Ecto neural progenitor cell (in vitro differentiated cells): ENCODE data around the gene OSBPL3.

Source experiments
- DNase-seq: peaks from one replicate; pipeline ENCODE4 v3.0.0-alpha.2; 2018; ENCODE audit warnings: low spot score

OSBPL3 gene

DNA sequence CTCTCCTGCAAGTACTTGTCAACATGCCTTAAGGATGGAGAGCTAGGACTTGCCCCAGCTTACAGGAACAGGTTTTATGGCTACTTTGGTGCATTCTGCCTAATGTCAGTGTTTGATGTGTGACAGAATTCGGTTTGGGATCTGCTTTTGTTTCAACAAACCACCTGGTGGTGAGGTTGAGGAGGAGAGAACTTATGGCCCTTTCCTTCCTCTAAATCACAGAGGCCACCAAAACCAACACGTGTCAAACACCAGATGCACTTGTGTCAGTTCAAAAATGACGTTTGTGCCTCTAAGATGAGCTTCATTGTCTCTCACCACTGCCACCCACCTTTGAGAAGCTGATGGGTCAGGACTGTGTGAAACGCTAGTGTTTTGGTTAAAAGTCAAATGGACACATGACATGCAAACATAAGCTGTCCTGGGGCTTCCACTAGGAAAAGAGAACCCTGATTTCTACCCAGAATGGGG, 83.9 kb downstream of the OSBPL3 start:
- DNase-seq, result no peak

- DNase-seq, result no peak
Measured at GRCh38 chr7:24894429-24895221, 85.4 kb downstream of the OSBPL3 start.

DNA sequence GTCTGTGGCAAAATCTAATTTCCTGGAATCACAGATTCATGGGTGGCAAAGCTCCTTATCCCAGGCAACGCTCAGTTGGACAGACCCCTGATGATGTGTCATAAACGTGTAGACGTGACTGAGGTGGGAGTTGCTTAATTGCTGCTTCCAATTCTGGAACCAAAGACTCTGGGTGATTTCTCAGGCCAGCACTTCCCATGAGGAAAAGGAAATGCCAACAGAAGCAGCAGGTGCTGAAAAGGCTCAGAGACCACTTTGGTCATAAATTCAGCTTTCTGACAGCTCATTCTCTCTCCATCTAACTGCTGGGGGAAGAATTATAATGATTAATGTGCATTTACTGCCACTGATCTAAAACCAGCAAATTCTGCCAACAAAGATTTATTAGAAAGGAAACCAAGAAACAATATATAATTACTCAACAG, 88.7 kb downstream of the OSBPL3 start:
- no peak for DNase-seq

- no peak for DNase-seq
Measured at GRCh38 chr7:24889611-24890010, 90.4 kb downstream of the OSBPL3 start.

DNA sequence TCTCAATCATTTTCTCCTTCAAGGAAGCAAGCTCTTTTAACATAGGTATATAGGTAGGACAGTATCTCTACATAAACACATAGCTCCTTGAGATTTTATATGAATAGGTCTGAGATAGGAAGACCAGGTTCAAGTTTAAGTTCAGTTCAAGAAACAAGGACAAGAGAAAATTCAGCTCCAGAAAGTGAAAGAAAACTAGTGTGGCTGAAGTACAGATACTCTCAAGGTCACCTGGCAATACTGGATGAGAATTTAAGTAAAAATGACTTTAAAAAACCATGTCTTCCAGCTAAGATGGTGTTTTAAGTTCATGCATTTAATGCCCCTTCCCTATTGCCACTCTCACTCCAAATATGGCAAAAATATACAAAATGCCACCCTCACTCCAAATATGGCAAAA, 91.3 kb downstream of the OSBPL3 start:
- DNase-seq, result no peak

GRCh38 chr7:24885716-24886115, 94.3 kb downstream of the OSBPL3 start:
- DNase-seq, result no peak

GRCh38 chr7:24885305-24885704, 94.7 kb downstream of the OSBPL3 start:
- DNase-seq, result no peak

- DNase-seq, result no peak
Measured at GRCh38 chr7:24884401-24884800, 95.6 kb downstream of the OSBPL3 start.

- DNase-seq, result no peak
Measured at GRCh38 chr7:24883622-24884013, 96.4 kb downstream of the OSBPL3 start.

GRCh38 chr7:24882989-24883621, 96.9 kb downstream of the OSBPL3 start:
- no peak for DNase-seq

DNA sequence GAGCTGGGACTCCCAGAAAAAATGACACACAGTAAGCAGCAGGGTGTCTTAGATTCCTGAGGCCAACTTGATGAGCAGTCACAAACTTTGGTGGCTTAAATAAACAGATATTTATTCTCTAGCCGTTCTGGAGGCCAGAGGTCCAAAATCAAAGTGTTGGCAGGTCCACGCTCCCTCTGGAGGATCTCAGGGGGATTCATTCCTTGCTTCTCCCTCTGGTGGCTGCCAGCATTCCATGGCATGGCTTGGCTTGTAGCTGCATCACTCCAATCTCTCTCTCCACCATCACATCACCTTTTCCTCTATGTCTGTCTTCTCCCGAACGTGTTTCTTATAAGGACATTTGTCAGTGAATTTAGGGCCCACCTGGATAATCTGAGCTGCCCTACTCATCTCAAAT, 98.4 kb downstream of the OSBPL3 start:
- DNase-seq, result no peak

- no peak for DNase-seq
Measured at GRCh38 chr7:24880886-24881285, 99.1 kb downstream of the OSBPL3 start.

DNA sequence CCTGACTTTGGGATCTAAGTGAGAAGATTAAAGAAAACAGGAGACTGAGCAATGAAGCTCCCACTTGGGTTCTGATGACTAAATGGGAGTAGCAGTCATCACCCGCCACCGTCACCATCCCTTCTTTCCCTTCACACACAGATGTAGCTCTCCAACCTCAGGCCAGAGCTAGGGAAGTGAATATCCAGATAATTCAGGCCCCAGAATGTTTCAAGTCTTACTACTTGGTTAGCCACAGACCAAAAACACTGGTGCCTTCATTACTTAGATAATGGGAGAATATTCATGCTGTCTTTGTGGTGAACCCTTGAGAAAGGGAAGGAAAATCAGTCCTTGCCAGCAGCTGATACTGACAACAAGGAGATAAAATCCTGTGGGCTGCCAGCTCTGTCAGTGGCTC, 100.7 kb downstream of the OSBPL3 start:
- DNase-seq, result no peak

DNA sequence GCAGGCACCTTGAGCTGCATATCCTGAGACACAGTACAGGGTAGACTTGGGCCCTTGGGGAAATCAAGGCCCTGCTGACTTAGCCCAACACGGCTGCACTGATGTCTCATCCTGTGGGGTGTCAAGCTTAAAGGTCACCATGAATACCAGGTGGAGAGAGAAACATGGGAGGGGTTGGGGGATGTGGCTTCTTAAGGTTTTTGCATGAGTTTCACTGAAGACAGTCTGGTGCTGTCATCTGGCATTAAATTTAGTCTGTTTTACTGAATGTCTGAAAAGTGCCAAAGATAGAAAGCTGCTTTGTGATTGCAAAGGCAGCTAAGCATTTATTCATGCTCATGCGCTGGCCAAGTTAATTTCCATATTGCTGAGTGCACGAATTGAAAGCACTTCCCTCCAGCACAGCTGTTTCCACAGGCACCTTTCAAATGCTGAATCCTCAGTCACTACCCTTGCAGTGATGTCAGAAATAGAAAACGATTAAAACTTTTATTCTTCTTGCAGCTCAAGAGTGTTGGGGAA, 102.1 kb downstream of the OSBPL3 start:
- no peak for DNase-seq

- no peak for DNase-seq
Measured at GRCh38 chr7:24874791-24875190, 105.2 kb downstream of the OSBPL3 start.

DNA sequence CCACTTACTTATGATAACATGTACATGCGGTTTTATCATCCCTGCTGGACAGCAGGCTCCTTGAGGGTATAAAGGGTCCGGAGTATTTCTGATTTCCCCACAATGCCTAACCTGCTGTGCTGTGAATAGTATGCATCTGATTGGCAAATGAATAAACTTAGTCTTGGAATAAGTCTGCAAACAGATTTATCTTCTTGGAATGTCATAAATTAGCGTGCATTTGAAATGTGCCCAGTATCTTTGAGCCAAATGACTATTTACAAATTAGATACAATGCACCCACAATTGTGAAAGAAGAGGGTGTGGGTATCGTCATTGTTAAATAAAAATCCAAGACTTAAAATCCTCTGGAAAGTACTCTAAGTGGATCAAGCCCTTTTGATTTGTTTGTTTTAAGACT, 106.0 kb downstream of the OSBPL3 start:
- DNase-seq, result no peak

DNA sequence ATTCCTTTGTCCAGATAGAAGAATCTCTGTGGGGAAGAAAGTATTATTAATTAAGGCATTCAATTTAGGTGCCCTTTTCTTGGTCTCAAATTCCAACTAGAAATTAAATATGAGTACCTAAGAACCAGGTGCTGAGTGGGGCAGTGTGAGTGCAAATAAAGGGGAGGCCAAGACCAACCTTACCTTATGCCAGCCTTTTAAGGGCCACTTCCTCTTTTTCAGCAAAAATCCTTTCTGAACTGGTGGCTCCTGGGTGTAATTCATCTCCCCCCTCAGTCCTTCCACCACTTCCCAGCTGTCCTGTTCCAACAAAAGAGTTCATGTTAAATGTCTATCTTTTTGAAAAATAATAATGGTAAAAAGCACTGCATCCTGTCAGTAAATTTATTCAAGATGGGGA, 108.2 kb downstream of the OSBPL3 start:
- no peak for DNase-seq

DNA sequence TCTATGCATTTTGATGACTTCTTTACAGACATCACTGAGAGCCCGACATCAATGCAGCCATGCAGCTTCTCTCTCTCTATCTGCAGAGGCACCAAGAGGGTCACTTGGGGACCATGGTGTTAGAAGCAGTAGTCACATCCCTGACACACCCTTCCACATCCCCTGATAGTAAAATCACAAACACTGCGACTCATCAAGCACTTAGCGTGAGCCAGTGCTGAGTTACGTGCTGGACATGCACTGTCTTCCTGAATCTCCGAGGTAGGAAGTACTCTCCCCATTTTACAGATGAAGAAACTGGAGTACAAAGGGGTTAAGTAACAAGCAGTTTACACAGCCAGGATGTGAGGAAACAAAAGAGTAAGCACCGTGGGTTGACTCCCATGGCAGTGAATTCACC, 109.2 kb downstream of the OSBPL3 start:
- DNase-seq, result no peak

- DNase-seq, result no peak
Measured at GRCh38 chr7:24869572-24869971, 110.4 kb downstream of the OSBPL3 start.

GRCh38 chr7:24868741-24869140, 111.2 kb downstream of the OSBPL3 start:
- DNase-seq, result no peak

DNA sequence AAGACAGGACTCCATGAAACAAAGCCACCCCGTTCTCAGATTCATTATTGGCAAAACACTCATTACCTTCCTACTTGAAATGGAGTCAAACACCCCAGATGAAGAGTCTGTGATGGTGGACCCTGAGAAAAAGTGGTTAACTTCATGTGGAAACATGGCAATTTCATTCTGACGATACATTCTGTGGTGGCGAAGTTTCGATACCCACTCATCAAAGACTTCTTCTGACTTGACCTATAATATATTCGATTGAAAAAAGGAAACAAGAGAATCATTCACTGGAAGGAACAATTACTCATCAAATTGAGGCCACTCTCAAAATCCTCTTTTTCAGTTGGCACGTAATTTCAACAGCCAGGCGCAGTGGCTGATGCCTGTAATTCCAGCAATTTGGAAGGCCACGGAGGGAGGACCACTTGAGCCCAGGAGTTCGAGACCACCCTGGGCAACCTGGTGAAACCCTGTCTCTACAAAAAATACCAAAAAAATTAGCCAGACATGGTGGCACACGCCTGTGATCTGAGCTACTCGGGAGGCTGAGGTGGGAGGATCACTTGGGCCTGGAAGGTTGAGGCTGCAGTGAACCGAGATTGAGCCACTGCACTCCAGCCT, 113.9 kb downstream of the OSBPL3 start:
- no peak for DNase-seq

DNA sequence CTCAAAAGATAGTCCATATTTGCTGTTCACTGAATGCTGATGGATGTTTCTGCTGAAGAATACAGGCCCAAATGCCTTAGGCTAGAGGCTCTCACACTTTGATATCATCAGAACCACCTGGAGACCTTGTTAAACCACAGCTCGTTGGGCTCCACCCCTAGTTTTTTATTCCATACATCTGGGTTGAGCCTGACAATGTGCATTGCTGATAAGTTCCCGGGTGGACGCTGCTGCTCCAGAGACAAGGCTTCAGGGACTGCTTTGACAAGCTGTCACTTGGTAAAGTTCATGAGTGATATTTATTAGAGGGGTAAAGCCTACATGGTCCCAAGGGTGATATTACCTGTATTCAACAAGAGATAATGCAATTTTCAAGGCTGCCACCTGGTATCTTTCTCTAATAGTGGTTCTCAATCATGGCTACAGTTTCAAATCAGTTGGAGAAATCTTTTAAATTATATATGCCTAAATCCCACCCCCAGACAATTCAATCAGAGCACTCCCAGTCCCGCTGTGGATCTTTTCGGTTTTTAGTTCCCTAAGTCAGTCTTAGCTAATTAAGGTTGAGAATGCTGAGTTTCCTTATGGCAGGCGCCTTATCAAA, 115.7 kb downstream of the OSBPL3 start:
- no peak for DNase-seq

DNA sequence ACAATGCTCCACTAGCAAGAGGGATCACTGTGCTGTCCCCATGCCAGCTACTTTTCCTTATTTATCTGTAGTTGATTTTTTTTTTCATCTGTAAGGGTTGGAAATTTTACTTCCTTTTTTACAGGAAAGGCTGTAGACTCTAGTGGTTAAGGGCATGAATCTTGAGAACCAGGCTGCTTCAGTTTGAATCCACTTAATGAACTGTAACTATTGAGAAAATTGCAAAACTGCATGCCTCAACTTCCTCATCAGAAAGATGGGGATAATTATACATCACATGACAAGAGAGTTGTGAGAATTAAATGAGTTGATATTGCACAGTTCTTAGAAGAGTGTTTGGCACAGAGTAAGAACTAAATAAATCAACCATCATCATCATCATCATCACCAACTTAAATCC, 116.4 kb downstream of the OSBPL3 start:
- DNase-seq, result no peak
